Sciatic nerve (tissue), 2 donors: ENCODE measurements around the gene CSH2. TPM values are rescaled to one million over a fixed set of nuclear protein-coding genes. Genes with fewer than 3 reads are reported as not detected.
A peak's percentile ranks its signal among the peaks of the same experiment; 100 is the strongest.

Source experiments
- ATAC-seq: fragments of 200-7000 bp; cut with Tn5 transposase; one replicate; pipeline ENCODE4 v1.9.1; 2020; ENCODE audit warnings: mild to moderate bottlenecking, moderate library complexity
- DNase-seq: peaks from one replicate; pipeline ENCODE4 v3.0.0-alpha.2; 2020; ENCODE audit warnings: low spot score
- intact Hi-C: fragments of 100-400 bp; cut with DNase I; formaldehyde crosslinking; loops from one replicate; pipeline ENCODE4 v1.14.2; 2022
- total RNA-seq: library from RNA; stranded (reverse); fragmentation: NEBNext Ultra II Directional; extraction: Animal tissue kit (Norgen Biotek cat#: 25700); gene quantifications from one replicate; pipeline ENCODE4 v1.2.1, GENCODE V29; 2021
- donor health status: DM: no; HTN: no; CAD: no.
- donor health status: DM: no; HTN: no; CAD: no.

CSH2 gene
- total RNA-seq, 1 donor from 2014 or later, result not detected

GRCh38 chr17:63826468-63827001 lies 46.9 kb downstream of the CSH2 start:
- intact Hi-C loops, result no loop called here
- ATAC-seq (peak; percentile 8), DNase-seq (no peak)

GRCh38 chr17:63824362-63824761 lies 49.1 kb downstream of the CSH2 start:
- no peak for DNase-seq
- no peak for ATAC-seq
- intact Hi-C loops, result no loop called here

- DNase-seq (no peak), ATAC-seq (no peak)
- intact Hi-C loops, result no loop called here
Observed at GRCh38 chr17:63823659-63824331, 49.7 kb downstream of the CSH2 start.

- DNase-seq (no peak), ATAC-seq (no peak)
- intact Hi-C loops, result no loop called here
Observed at GRCh38 chr17:63822537-63822936, 50.9 kb downstream of the CSH2 start.

Other genes starting within 250 kb of the CSH2 start
- 20.7 TPM for gene LIMD2, start 173.6 kb downstream of the CSH2 start, total RNA-seq
- 54.3 TPM for gene STRADA, start 131.9 kb downstream of the CSH2 start, total RNA-seq
- gene CCDC47, start 100.1 kb downstream of the CSH2 start, total RNA-seq, result 74.0 TPM
- 139 TPM for gene DDX42, start 99.5 kb downstream of the CSH2 start, total RNA-seq
- gene PSMC5, start 46.2 kb downstream of the CSH2 start, total RNA-seq, result 77.1 TPM
- gene FTSJ3, start 46.0 kb downstream of the CSH2 start, total RNA-seq, result 41.9 TPM
- 50.4 TPM for gene SMARCD2, start 31.0 kb downstream of the CSH2 start, total RNA-seq
- not detected for gene GH2, start 8.3 kb upstream of the CSH2 start, total RNA-seq
- gene CSH1, start 22.9 kb upstream of the CSH2 start, total RNA-seq, result not detected
- not detected for gene CSHL1, start 37.6 kb upstream of the CSH2 start, total RNA-seq
- gene GH1, start 45.2 kb upstream of the CSH2 start, total RNA-seq, result not detected
- 5.3 TPM for gene CD79B, start 58.7 kb upstream of the CSH2 start, total RNA-seq
- 3.5 TPM for gene SCN4A, start 99.2 kb upstream of the CSH2 start, total RNA-seq
- gene PRR29, start 124.7 kb upstream of the CSH2 start, total RNA-seq, result 1.0 TPM
- gene ICAM2, start 147.0 kb upstream of the CSH2 start, total RNA-seq, result 38.2 TPM